B cell (primary cell): ENCODE data around the gene COASY. TPM values are rescaled to one million over a fixed set of nuclear protein-coding genes. Genes with fewer than 3 reads are reported as not detected.

ENCODE experiments used
- ATAC-seq: fragments of 200-7000 bp; cut with Tn5 transposase; one replicate; pipeline ENCODE4 v1.10.0; 2021; ENCODE audit warnings: low read depth, mild to moderate bottlenecking, moderate number of reproducible peaks, moderate library complexity
- CTCF ChIA-PET: fragments of 350-600 bp; sonication (Branson Sonifier 250); formaldehyde crosslinking; loops from one replicate; lab custom pipeline; 2021; ENCODE audit warnings: antibody characterized with exemption, inconsistent platforms; lab: Charles Lee
- POLR2A ChIA-PET: fragments of 350-600 bp; sonication (Branson Sonifier 250); formaldehyde crosslinking; loops from one replicate; lab custom pipeline; 2021; ENCODE audit warnings: antibody characterized with exemption; lab: Charles Lee
- DNase-seq: peaks from one replicate; pipeline ENCODE4 v3.0.0; 2013
- H2AFZ ChIP-seq: 2 replicates; pipeline ENCODE4 v1.6.1; 2012; ENCODE audit warnings: mild to moderate bottlenecking, low read depth, low read length; ENCODE audit not compliant: insufficient read depth, poor library complexity, severe bottlenecking
- H3K27ac ChIP-seq, 2 donors: 1 replicate in 1 of 2; 2 replicates in 1 of 2; pipeline ENCODE4 v1.5.1; 2012 to 2013; ENCODE audit warnings: low read length in 2 of 2, mild to moderate bottlenecking in 2 of 2, moderate library complexity in 1 of 2
- H3K27me3 ChIP-seq, 4 experiments: fragments of 200-600 bp in 1 of 4; sonication (generic) in 1 of 4; replicated peaks in 1 of 4; 1 replicate in 2 of 4; 2 replicates in 2 of 4; pipeline versions ENCODE4 v1.6.1 to v1.7.0; 2013 to 2016; ENCODE audit warnings: low read length in 3 of 4, mild to moderate bottlenecking in 2 of 4, mixed read lengths in 1 of 4, moderate library complexity in 1 of 4; ENCODE audit not compliant: insufficient read depth in 4 of 4, control insufficient read depth in 3 of 4; ENCODE audit errors: control extremely low read depth in 1 of 4
- H3K36me3 ChIP-seq, 2 experiments: replicated peaks in 1 of 2; 1 replicate in 1 of 2; 2 replicates in 1 of 2; pipeline versions ENCODE4 v1.6.1 to v1.7.1; 2013; ENCODE audit warnings: low read length in 1 of 2; ENCODE audit not compliant: insufficient read depth in 2 of 2, control insufficient read depth in 1 of 2; ENCODE audit errors: control extremely low read depth in 1 of 2, extremely low read depth in 1 of 2
- H3K4me1 ChIP-seq, 2 donors: fragments of 200-600 bp in 1 of 2; sonication (generic) in 1 of 2; 1 replicate in 1 of 2; 2 replicates in 1 of 2; pipeline versions ENCODE4 v1.5.1 to v1.6.1; 2013 to 2017; ENCODE audit warnings: low read length in 2 of 2; ENCODE audit not compliant: control insufficient read depth in 2 of 2, insufficient read depth in 2 of 2
- H3K4me2 ChIP-seq: replicated peaks from 2 replicates; pipeline ENCODE3; 2012; ENCODE audit warnings: mild to moderate bottlenecking, low read depth, low read length; ENCODE audit not compliant: poor library complexity, severe bottlenecking
- H3K4me3 ChIP-seq, 5 experiments: fragments of 200-600 bp in 1 of 5; sonication (generic) in 1 of 5; 1 replicate in 3 of 5; 2 replicates in 2 of 5; pipeline versions ENCODE4 v1.5.1 to v1.7.0; 2011 to 2016; ENCODE audit warnings: low read length in 4 of 5, mild to moderate bottlenecking in 4 of 5, low read depth in 2 of 5, control low read depth in 1 of 5, moderate library complexity in 1 of 5; ENCODE audit not compliant: insufficient read depth in 1 of 5; ENCODE audit errors: control extremely low read depth in 1 of 5, extremely low read depth in 1 of 5
- H3K79me2 ChIP-seq: fragments of 200-600 bp; sonication (generic); one replicate; pipeline ENCODE4 v1.6.0; 2016; ENCODE audit warnings: low read length; ENCODE audit not compliant: control insufficient read depth, insufficient read depth
- H3K9ac ChIP-seq: fragments of 200-600 bp; sonication (generic); 2 replicates; pipeline ENCODE4 v1.6.1; 2017; ENCODE audit warnings: mild to moderate bottlenecking, low read length, moderate library complexity
- H3K9me3 ChIP-seq, 3 donors: one replicate each; pipeline versions ENCODE4 v1.6.1 to v1.7.1; 2013; ENCODE audit warnings: low read length in 2 of 3; ENCODE audit not compliant: control insufficient read depth in 2 of 3, insufficient read depth in 1 of 3; ENCODE audit errors: control extremely low read depth in 1 of 3
- H4K20me1 ChIP-seq: 2 replicates; pipeline ENCODE4 v1.6.0; 2012; ENCODE audit warnings: mild to moderate bottlenecking, low read length; ENCODE audit not compliant: insufficient read depth, control insufficient read depth, poor library complexity, severe bottlenecking
- H3K27ac Mint-ChIP-seq: one replicate; pipeline ENCODE4 v1.8.0; 2021; ENCODE audit warnings: mixed read lengths
- H3K27me3 Mint-ChIP-seq: one replicate; pipeline ENCODE4 v1.8.0; 2021; ENCODE audit warnings: mixed read lengths
- H3K4me1 Mint-ChIP-seq: one replicate; pipeline ENCODE4 v1.8.0; 2021; ENCODE audit warnings: mixed read lengths
- H3K4me3 Mint-ChIP-seq: one replicate; pipeline ENCODE4 v1.8.0; 2021; ENCODE audit warnings: mixed read lengths
- H3K9me3 Mint-ChIP-seq: one replicate; pipeline ENCODE4 v1.8.0; 2022; ENCODE audit warnings: mixed read lengths; ENCODE audit not compliant: insufficient read depth
- EZH2 ChIP-seq: IDR thresholded peaks from 2 replicates; pipeline ENCODE4 v1.6.1; 2012; ENCODE audit warnings: borderline replicate concordance, low read depth, mild to moderate bottlenecking, moderate library complexity, low read length; ENCODE audit not compliant: insufficient read depth, poor library complexity, severe bottlenecking
- WGBS: methylation state at CpG from one replicate; pipeline ENCODE4 v1.1.5; 2013; ENCODE audit warnings: missing lambda C conversion rate; ENCODE audit not compliant: insufficient coverage; 5-methylcytosine and 5-hydroxymethylcytosine counted together
- intact Hi-C: fragments of 100-400 bp; cut with micrococcal nuclease; formaldehyde crosslinking; loops from one replicate; pipeline ENCODE4 v1.10.0; 2022
- polyA plus RNA-seq: library from polyadenylated mRNA; depleted of rRNA; stranded (reverse); fragments of >200 nt; gene quantifications from 2 replicates; pipeline ENCODE4 v1.2.3, GENCODE V29; 2012
- total RNA-seq, 2 donors: library from RNA; stranded (reverse); fragments of 120-200 nt in 1 of 2; gene quantifications; 1 replicate in 1 of 2; 2 replicates in 1 of 2; pipeline versions ENCODE4 v1.2.3 to v1.2.4, GENCODE V29; 2013 to 2022
- TF ChIP-seq, protein P1 (sequence below): fragments of 200-600 bp; IDR thresholded peaks from one replicate; pipeline ENCODE4 v1.8.0; 2022; ENCODE audit warnings: antibody characterized with exemption, mild to moderate bottlenecking

COASY gene
- total and polyA plus RNA-seq, 2 donors (not counting 1 experiment from before 2014, with no cell fraction given): 76.6 to 82.3 TPM

DNA sequence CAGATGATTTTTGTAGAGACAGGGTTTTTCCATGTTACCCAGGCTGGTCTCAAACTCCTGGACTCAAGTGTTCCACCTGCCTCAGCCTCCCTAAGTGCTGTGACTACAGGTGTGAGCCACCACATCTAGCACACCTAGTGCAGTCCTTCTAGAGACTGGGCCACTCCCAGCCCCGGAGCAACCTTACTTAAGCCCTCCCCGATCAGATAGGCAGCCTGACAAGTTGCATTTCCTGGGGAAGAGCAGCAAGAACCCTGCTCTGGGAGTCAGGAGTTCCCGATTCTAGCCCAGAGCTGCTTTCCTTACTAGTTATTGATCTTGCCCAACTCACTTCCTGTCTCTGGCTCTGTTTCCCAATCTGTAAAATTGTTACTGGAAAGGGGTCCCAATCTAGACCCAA lies 32.9 kb upstream of the COASY start:
- POLR2A ChIA-PET: no interaction called here
- H3K9me3 ChIP-seq: no peaks in the 10 kb centered on the region
- CTCF ChIA-PET: interaction anchor here (0.7 to 1.9 kb wide), 4 partner anchors 8 to 101 kb away, joined by 3 to 11 read pairs (median 6); partner anchors contain the start of gene PSMC3IP
- TF ChIP-seq, protein P1, sequence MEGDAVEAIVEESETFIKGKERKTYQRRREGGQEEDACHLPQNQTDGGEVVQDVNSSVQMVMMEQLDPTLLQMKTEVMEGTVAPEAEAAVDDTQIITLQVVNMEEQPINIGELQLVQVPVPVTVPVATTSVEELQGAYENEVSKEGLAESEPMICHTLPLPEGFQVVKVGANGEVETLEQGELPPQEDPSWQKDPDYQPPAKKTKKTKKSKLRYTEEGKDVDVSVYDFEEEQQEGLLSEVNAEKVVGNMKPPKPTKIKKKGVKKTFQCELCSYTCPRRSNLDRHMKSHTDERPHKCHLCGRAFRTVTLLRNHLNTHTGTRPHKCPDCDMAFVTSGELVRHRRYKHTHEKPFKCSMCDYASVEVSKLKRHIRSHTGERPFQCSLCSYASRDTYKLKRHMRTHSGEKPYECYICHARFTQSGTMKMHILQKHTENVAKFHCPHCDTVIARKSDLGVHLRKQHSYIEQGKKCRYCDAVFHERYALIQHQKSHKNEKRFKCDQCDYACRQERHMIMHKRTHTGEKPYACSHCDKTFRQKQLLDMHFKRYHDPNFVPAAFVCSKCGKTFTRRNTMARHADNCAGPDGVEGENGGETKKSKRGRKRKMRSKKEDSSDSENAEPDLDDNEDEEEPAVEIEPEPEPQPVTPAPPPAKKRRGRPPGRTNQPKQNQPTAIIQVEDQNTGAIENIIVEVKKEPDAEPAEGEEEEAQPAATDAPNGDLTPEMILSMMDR: no peak
- no peak overlapping the region for H3K27ac ChIP-seq
- no peak overlapping the region for H3K4me3 ChIP-seq
- Mint-ChIP-seq H3K27me3 (no peaks in the 10 kb centered on the region), H3K4me3 (no peak overlapping the region), H3K4me1 (peaks cover 31% of the 10 kb centered on the region), H3K27ac (no peak overlapping the region), H3K9me3 (no peaks in the 10 kb centered on the region)
- intact Hi-C loops: no loop called here
- H4K20me1 ChIP-seq: no peaks in the 10 kb centered on the region
- WGBS: 20% methylated on average over 2 of the region's 3 CpGs
- H3K27me3 ChIP-seq: no peaks in the 10 kb centered on the region
- H3K36me3 ChIP-seq: no peaks in the 10 kb centered on the region
- H3K4me2 ChIP-seq: no peak overlapping the region
- peaks cover 24 to 37% of the 10 kb centered on the region in 2 donors for H3K4me1 ChIP-seq
- H2AFZ ChIP-seq: no peak overlapping the region
- no peak for ATAC-seq
- no peak overlapping the region for H3K9ac ChIP-seq
- H3K79me2 ChIP-seq: no peaks in the 10 kb centered on the region
- DNase-seq: no peak

GRCh38 chr17:42530952-42531454 lies 30.9 kb upstream of the COASY start:
- Histone ChIP-seq H3K9ac (no peak overlapping the region), H2AFZ (no peak overlapping the region), H4K20me1 (no peaks in the 10 kb centered on the region), H3K79me2 (peaks cover 4% of the 10 kb centered on the region), H3K9me3 (no peaks in the 10 kb centered on the region), H3K27ac (no peak overlapping the region), H3K4me1 (peaks cover 32 to 47% of the 10 kb centered on the region in 2 donors), H3K4me3 (no peak overlapping the region), H3K4me2 (peak overlapping the region; percentile 65), H3K36me3 (no peaks in the 10 kb centered on the region), H3K27me3 (no peaks in the 10 kb centered on the region)
- Mint-ChIP-seq H3K27me3 (no peaks in the 10 kb centered on the region), H3K4me1 (peaks cover 40% of the 10 kb centered on the region), H3K4me3 (peak overlapping the region; percentile 93), H3K9me3 (no peaks in the 10 kb centered on the region), H3K27ac (peak overlapping the region; percentile 78)
- WGBS: 100% methylated on average over 1 of the region's 2 CpGs
- no peak for TF ChIP-seq EZH2
- TF ChIP-seq, protein P1: no peak
- ATAC-seq (no peak), DNase-seq (no peak)
- ChIA-PET POLR2A (interaction anchor here (0.7 kb wide), 1 partner anchor 612 kb away, joined by 3 read pairs; the partner anchor contains the start of gene ACLY), CTCF (interaction anchor here (0.7 to 2.1 kb wide), 9 partner anchors 10 to 214 kb away, joined by 3 to 11 read pairs (median 6); partner anchors contain the start of genes MLX and PSMC3IP)
- intact Hi-C loops: no loop called here
